AG09319 (cell line): ENCODE data around the gene FLAD1.
"Not testable (repeated sequence)": the region's sequence is repeated elsewhere in the genome, so short reads cannot be mapped to it uniquely, and the experiment has no call there.

Experiments
- DNase-seq: peaks from one replicate; pipeline ENCODE4 v3.0.0-alpha.2; 2010; ENCODE audit warnings: low read depth; ENCODE audit errors: extremely low read depth
- TF ChIP-seq, protein P1 (sequence below): IDR thresholded peaks from 2 replicates; pipeline ENCODE4 v1.5.1; 2011; ENCODE audit warnings: low read depth, mild to moderate bottlenecking, inconsistent platforms, low read length, moderate library complexity

FLAD1 gene

DNA sequence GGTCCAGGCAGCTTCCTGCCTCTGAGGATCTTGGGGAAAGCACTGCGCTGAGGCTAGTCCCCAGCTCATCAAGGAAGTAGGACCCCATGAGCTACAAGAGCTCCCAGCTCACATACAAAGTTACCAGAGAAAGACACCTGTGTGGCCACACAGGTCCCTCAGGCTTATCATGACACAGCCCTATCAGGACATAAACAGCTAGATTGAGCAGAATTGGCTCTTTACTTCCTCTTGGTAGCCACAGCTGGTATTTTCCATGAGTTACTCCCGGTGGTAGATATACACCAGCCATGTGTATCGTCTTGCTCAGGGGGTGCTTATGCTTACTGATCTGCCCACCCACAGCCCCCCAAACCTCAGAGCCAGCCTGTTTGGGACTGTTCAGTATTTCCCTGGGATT is 11.4 kb downstream of the FLAD1 start:
- DNase-seq, result no peak
- TF ChIP-seq, protein P1, sequence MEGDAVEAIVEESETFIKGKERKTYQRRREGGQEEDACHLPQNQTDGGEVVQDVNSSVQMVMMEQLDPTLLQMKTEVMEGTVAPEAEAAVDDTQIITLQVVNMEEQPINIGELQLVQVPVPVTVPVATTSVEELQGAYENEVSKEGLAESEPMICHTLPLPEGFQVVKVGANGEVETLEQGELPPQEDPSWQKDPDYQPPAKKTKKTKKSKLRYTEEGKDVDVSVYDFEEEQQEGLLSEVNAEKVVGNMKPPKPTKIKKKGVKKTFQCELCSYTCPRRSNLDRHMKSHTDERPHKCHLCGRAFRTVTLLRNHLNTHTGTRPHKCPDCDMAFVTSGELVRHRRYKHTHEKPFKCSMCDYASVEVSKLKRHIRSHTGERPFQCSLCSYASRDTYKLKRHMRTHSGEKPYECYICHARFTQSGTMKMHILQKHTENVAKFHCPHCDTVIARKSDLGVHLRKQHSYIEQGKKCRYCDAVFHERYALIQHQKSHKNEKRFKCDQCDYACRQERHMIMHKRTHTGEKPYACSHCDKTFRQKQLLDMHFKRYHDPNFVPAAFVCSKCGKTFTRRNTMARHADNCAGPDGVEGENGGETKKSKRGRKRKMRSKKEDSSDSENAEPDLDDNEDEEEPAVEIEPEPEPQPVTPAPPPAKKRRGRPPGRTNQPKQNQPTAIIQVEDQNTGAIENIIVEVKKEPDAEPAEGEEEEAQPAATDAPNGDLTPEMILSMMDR, result no peak

DNA sequence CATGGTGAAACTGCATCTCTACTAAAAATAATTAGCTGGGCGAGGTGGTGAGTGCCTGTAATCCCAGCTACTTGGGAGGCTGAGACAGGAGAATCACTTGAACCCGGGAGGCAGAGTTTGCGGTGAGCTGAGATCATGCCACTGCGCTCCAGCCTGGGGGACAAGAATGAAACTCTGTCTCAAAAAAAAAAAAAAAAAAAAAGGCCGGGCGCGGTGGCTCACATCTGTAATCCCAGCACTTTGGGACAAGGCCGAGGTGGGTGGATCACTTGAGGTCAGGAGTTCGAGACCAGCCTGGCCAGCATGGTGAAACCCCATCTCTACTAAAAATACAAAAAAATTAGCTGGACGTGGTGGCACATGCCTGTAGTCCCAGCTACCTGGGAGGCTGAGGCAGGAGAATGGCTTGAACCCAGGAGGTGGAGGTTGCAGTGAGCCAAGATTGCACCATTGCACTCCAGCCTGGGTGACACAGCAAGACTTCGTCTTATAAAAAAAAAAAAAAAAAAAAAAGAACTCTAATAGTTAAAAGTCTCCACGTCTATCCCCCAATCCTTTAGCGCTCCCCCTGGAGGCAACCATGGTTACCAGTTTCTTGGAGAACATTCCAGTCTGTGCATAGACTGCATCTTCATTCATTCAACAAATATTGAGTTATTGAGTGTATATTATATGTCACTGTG is 12.3 kb downstream of the FLAD1 start:
- TF ChIP-seq, protein P1, result peak; percentile 61
- not testable (repeated sequence) for DNase-seq

DNA sequence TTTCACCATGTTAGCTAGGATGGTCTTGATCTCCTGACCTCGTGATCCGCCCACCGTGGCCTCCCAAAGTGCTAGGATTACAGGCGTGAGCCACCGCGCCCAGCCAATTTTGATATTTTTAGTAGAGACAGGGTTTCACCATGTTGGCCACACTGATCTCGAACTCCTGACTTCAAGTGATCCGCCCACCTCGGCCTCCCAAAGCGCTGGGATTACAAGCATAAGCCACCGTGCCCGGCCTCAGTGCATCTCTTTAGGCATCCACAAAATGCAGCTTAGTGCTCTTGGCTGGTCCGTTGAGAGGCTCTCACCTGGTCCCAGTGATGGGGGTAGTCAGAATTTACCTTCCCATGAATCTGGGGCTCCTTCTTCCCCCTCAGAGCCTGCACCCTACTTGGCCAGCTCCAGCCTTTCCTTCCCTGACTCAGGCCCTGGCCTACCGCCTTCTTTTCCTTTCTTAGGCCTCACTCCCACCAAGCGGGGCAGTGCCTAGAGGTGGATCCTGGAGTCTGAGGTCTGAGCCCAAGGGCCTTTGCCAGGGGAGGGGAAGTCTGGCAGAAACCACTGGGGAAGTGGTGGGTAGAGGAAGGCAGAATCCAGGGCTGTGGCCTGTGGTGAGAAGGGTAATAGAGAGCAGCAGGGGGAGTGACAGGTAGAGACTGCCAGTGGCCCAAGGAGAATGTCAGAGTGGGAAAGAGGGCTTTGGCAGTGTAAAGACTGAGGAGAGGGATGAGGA is 14.0 kb downstream of the FLAD1 start:
- no peak for DNase-seq

DNA sequence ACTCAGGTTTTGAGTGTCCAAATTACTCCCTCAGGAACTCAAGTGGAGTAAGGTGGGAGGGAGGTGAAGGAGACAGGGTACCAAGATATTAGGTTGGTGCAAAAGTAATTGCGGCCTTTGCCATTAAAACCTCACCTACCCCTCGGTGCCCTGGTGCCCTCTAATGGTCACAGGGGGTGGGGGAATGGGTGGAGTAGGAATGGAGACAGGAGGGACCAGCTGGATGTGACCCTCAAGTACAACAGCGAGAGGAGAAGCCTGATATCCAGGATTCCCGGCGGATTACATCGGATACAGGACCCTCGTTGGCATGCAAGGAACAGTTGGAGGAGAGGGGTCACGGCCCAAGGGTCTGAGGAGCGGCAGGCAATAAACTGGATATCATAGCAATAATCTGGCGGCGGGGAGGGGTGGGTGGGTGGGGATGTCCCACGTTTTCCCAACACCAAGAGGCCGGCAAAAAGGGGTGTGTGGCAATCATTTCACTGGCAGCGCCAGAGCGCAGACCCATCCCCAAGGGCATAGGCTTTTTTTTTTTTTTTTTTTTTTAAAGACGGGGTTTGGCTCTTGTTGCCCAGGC is 15.1 kb downstream of the FLAD1 start:
- no peak for DNase-seq
- TF ChIP-seq, protein P1, result no peak

More for the DNA sequence above, 14.0 kb downstream of the FLAD1 start:
- TF ChIP-seq, protein P1, result no peak

DNA sequence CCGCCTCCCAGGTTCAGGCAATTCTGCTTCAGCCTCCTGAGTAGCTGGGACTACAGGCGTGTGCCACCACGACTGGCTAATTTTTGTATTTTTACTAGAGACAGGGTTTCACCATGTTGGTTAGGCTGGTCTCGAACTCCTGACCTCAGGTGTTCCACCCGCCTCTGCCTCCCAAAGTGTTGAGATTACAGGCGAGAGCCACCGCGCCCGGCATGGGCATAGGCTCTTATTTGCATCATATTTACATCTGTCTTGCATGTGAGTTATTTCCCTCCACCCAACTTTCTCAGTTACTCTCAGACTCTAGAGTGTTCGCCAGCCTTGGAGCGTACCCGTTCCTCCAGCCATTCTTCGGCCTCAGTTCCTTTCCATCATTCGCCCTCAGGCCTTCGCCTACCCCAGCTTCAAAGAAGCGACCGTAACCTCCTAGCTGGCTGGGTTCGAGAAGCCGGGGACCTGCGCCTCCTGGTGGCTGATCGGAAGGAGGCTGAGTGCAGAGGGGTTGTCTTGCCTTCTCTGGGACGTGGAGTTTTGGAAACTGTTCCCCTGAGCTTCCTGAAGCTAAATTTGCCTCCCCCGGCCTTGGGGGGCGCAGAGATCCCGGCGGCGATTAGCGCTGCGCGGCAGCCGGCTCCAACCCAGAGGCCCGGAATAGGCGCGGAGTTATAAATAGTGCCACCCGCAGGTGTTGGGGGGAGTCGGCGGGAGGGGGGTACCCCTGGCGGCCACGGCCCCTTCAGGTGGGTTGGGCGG is 15.8 kb downstream of the FLAD1 start:
- no peak for DNase-seq

DNA sequence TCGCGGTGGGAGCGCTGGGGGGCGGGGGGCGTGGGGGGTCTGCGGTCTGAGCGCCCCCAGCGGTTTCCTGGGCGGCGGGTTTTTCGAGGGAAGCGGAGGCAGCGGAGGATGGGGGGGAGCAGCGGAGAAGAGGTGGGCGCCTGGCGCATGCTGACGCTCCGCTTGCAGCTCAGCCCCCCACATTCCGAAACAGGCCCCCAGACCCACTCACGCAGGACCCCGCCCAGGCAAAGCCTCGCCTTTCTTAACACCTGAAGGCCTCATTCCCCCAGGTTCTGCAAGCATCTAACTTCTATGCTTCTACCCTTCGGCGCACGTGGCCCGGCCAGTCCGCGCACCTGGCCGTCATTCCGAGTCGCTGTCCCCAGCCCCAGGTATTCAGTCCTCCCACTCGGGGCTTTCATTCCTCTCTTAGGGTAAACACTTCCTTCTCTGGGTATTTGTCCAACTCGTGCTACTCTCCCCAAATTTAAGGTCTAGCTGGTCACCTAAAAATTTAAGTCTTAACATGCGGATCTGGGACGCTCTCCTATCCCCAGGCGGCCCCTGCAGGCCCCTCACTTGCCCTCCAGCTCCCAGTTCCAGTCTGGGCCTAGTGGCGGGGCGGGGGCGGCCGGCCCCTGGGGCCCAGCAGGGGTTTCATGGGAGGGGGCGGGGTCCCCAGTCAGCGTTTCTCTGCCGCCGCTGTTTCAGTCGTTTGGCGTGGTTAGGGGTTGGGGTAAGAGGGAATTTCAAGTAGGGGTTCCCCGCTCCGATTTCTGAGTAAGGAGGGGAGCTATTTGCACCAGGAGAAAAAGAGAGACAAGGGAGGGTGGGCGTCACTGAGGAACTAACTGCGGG is 16.6 kb downstream of the FLAD1 start:
- TF ChIP-seq, protein P1, result no peak
- DNase-seq, result no peak

More for the DNA sequence above, 15.8 kb downstream of the FLAD1 start:
- TF ChIP-seq, protein P1, result no peak; the same call in none of the 2 replicates
